GM21619 (cell line): ENCODE results near the gene UNC5C.

Experiments
- ATAC-seq: cut with Tn5 transposase; IDR thresholded peaks from one replicate; pipeline ENCODE4 v1.9.1; 2021; ENCODE audit not compliant: unreplicated experiment

Gene UNC5C

DNA sequence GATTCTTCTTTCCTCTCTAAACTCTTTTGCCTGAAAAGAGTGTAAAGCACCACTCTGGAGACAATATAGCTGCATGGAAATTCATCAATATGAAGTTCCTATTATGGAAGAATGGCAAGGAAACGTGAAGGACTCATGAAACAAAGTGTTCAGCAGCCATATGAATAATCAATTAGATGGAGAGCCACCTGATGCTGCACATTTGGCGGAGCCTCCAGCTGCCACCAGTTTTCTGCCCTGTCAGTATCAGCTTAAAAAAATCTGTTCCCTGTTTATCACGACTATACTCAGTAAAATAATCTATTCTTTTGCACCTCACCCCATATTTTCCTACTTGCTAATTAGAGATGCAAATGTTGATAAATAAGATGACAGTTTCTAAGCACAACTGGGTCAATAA lies 276.0 kb downstream of the UNC5C start:
- no peak for ATAC-seq

GRCh38 chr4:95272036-95272435 lies 276.7 kb downstream of the UNC5C start:
- no peak for ATAC-seq

- no peak for ATAC-seq
Measured at GRCh38 chr4:95268819-95269565, 279.8 kb downstream of the UNC5C start.

DNA sequence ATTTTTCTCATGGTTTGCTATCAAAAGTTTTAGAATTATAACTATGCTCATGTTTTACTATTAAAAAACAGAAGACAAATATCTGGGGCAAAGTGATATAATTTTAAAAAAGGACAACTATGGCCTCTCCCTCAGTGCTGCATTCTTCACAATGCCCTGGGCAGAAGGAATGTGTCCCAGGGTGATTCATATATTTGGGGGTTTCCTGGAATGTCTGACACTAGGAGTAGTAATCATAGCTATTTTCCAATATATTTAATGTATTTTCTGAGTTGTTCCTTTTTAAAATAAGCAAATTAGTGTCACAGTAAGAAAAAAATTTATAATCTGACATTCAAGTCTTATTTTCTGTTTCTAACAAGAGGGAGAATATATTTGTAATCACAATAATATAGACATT lies 281.7 kb downstream of the UNC5C start:
- ATAC-seq, result no peak

DNA sequence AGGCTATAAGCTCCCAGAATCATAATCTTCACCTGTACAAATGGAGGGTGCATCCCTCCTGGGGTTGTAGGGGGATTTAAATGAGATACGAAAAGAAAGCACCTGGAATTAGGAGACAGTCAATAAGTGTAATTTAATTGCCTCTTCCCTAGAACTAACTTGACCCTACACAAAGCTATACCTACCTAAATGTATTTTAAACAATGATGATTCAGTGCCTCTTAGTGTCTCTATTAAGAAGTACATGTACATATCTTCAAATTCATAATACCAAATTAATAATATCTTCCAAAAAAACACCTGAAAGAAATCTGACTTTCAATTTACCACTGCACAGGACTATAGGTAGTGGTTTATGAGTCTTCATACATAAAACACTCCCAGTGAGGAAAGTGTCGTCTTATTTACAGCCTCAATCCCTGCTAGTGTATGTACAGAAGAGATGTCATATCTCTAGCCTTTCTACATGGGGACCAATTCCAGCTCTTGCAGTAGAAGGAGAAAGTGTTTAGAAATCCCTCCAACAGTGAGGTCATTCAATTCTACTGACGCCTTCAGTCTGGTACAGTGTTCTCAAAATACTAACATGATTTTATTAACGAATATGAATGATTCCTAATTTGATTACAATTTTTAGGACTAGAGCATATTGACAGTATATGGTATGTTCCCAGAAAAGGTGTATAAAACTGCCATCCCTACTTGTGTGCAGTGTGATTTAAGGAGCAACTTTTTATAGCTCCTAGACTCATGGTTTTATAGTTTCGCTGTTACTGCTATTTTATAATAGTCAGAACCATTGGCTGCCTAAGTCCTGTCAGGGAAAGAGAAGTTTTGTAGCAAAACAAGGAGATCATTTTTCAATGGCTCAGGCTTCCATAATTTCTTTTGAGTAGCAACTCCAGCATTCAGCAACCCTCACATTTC lies 282.7 kb downstream of the UNC5C start:
- no peak for ATAC-seq

DNA sequence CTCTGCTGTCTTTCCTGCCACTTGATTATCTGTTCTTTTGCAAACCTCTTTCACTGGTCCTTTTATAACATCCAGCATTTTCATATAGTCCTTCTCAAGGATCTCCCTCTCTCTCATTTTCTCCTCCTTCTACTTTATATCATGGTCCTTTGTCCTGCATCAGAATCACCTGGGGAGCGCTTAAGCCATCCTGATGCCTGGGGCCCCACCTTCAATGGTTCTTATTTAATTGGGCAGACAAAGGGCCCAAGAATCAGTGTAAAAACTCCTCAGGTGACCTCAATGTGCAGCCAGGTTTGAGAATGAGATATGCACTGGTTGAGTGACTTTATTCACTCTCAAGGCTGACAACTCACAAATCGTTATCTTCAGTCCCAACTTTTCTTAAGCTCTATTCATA lies 283.9 kb downstream of the UNC5C start:
- ATAC-seq, result no peak

DNA sequence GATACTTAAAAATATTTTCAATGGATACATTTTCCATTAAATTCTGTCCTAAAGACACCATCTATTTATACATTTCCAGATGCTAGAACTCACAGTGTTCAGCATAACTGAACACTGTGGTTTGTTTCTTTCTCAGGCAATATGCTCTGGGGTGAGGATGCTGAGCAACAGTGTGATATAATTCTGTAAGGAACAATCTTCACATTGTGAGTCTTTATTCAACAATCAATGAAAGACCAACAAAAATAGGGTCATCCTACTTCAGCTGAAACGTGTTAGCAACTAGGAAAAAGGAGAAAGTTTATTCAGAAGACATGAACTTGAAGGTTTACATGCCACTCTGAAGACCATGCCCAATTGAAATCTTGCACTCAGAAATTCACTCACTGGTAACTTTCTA lies 284.8 kb downstream of the UNC5C start:
- no peak for ATAC-seq

DNA sequence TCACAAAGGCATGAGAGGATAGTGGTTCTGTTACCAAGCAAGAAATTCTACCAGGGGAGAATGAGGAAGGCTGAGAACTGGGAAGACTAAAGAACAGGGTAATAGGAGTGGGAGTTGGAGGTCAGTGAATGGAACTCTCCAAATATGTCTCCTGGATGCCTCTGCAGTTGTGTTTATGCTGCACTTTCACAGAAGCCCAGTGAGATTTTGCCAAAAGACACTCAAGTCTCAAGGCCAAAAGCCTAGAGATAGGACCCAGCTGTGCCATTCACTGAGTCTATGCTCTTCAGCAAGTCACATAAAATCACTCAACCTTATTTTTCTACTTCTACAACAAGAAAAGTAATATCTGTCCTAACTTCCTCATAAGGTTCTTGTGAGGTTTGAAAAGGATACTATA lies 285.4 kb downstream of the UNC5C start:
- no peak for ATAC-seq

- no peak for ATAC-seq
Measured at GRCh38 chr4:95256108-95256835, 292.5 kb downstream of the UNC5C start.

- no peak for ATAC-seq
Measured at GRCh38 chr4:95255396-95256107, 293.2 kb downstream of the UNC5C start.

DNA sequence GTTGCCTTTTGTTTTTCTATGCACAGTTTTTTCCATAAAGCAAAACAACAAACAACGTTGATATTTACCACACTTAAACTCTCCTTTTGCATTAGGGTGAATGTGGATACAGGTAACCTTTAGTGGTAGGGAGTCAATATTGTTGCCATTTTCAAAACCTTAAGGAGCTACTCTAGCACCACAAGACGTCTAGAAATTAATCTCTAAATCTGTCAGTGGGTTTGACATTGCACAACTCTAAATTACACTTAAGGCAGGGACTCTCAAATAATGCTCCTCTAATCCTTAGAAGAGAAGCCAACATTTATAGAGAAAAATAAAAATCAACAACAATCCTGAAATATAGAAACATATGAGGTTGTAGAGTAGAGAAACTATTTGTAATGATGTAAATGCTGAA lies 297.2 kb downstream of the UNC5C start:
- no peak for ATAC-seq

DNA sequence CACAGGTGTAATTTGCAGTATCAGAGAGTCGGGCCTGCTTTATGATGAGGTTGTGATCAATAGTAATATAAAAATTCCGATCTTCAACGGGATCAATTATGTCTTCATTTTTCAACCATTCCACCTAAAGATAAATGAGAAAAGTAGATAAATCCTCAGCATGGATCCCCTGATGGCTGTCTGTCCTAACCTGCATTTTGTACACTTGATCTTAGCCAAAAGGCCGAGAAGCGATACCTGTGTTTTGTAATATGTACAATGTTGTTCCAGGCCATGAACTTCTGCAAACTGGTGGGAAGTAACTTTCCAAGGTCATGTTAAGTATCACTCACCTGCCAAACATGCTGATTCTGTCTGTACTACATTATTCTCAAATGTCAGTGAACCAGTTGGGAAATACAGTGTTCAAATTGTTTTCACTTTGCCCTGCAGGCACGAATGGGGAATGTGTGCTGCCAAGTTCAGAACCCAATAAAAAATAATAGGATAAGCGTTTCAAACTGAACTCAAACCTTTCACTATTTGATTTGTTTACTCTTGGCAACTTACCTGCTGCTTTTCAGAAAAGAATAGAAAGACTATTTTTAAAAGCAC lies 298.1 kb downstream of the UNC5C start:
- no peak for ATAC-seq

GRCh38 chr4:95249426-95250021 lies 299.2 kb downstream of the UNC5C start:
- no peak for ATAC-seq

DNA sequence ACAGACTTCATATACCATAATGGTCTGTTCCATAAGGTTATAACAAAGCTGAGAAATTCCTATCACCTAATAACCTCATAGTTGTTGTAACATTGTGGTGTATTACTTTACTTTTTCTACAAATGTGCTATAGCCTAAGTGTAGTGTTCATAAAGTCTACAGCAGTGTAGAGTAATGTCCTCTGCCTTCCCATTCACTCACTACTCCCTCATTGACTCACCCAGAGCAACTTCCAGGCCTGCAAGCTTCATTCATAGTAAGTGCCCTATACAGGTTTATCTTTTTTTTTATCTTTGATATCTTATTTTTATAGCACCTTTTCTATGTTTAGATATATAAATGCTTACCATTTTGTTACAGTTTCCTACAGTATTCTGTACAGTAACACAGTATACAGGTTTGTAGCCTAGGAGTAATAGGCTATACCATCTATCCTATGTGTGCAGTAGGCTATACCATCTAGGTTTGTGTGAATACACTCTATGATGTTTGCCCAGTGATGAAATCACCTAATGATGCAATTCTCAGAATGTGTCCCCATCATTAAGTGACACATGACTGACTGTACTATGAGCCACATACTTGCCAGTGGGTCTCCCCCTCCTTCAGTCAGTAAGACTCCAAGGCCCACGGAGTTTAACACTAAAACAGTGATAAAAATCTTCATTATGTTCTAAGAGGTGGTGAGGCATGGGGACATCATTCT lies 299.9 kb downstream of the UNC5C start:
- ATAC-seq, result no peak

- ATAC-seq, result no peak
Measured at GRCh38 chr4:95243892-95244291, 304.9 kb downstream of the UNC5C start.

- ATAC-seq, result no peak
Measured at GRCh38 chr4:95238554-95238953, 310.2 kb downstream of the UNC5C start.

DNA sequence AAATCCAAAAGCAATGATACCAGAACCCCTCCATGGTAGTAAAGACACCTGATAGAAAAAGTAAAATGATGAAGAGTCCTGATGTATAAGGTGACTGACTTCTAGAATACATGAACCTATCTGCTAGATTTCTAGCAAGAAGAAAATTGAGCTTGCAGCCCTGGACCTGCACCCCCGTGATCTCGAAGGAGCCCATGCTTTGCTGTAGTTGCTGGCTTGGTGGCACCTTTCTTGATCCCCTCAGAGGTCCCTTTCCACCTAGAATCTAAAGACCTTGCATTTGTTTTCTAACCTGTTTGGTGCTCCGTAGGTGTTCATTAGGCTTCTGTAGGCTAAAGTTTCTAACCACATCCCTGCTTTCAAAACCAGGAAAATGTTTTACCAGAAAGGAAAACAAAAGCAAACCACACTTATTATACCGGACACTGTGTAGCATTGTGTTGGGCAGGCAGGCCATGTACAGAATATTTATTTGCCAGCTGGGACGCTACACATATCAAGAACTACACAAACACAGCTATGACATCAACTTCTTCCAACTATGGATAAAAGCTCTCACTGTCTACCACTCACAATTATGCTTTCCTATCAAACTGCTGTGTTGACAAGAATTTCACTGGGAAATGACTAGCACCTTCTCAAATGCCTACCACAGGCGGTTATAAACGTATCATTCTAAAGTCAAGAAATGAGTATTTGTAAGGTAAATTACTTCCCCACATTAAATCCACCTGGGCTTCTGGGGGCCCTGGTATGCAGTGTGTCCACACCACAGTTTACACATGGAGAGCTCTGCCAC lies 316.2 kb downstream of the UNC5C start:
- no peak for ATAC-seq

GRCh38 chr4:95231681-95232080 lies 317.1 kb downstream of the UNC5C start:
- ATAC-seq, result no peak

- ATAC-seq, result no peak
Measured at GRCh38 chr4:95225849-95226248, 322.9 kb downstream of the UNC5C start.
